Smooth muscle cell (in vitro differentiated cells): ENCODE measurements around the gene ASTN2. TPM values are rescaled to one million over a fixed set of nuclear protein-coding genes. Genes with fewer than 3 reads are reported as not detected.

Source experiments
- DNase-seq: peaks from one replicate; lab custom pipeline; 2025; ENCODE audit not compliant: unreplicated experiment; lab: John Stamatoyannopoulos, UW
- H2AFZ ChIP-seq: fragments of 200-600 bp; sonication (generic); 2 replicates; pipeline ENCODE4 v1.6.0; 2016; ENCODE audit warnings: antibody characterized with exemption, low read depth, mild to moderate bottlenecking
- H3F3A ChIP-seq: fragments of 200-600 bp; sonication (generic); 2 replicates; pipeline ENCODE4 v1.6.0; 2017; ENCODE audit warnings: antibody characterized with exemption, low read depth
- H3K27ac ChIP-seq: fragments of 200-600 bp; sonication (generic); 2 replicates; pipeline ENCODE4 v1.5.1; 2016; ENCODE audit warnings: low read depth, mild to moderate bottlenecking
- H3K27me3 ChIP-seq: fragments of 200-600 bp; sonication (generic); 2 replicates; pipeline ENCODE4 v1.6.1; 2016; ENCODE audit warnings: low read depth, mild to moderate bottlenecking
- H3K36me3 ChIP-seq: fragments of 200-600 bp; sonication (generic); 2 replicates; pipeline ENCODE4 v1.5.1; 2016; ENCODE audit warnings: low read depth
- H3K4me1 ChIP-seq: fragments of 200-600 bp; sonication (generic); 2 replicates; pipeline ENCODE4 v1.5.1; 2016; ENCODE audit warnings: low read depth
- H3K4me2 ChIP-seq: fragments of 200-600 bp; sonication (generic); 2 replicates; pipeline ENCODE4 v1.6.0; 2016; ENCODE audit warnings: mild to moderate bottlenecking
- H3K4me3 ChIP-seq: fragments of 200-600 bp; sonication (generic); 2 replicates; pipeline ENCODE4 v1.5.1; 2016; ENCODE audit warnings: mild to moderate bottlenecking
- H3K79me2 ChIP-seq: fragments of 200-600 bp; sonication (generic); 2 replicates; pipeline ENCODE4 v1.6.0; 2016; ENCODE audit warnings: low read depth, mild to moderate bottlenecking
- H3K9ac ChIP-seq: fragments of 200-600 bp; sonication (generic); 2 replicates; pipeline ENCODE4 v1.6.0; 2016; ENCODE audit warnings: low read depth
- H3K9me3 ChIP-seq: fragments of 200-600 bp; sonication (generic); replicated peaks from 2 replicates; pipeline ENCODE4 v1.5.1; 2016; ENCODE audit warnings: low read depth
- H4K20me1 ChIP-seq: fragments of 200-600 bp; sonication (generic); 2 replicates; pipeline ENCODE4 v1.6.0; 2016; ENCODE audit warnings: low read depth
- CTCF ChIP-seq: fragments of 200-600 bp; sonication (generic); IDR thresholded peaks from 2 replicates; pipeline ENCODE4 v1.5.1; 2017; ENCODE audit warnings: borderline replicate concordance, mild to moderate bottlenecking, antibody characterized with exemption; ENCODE audit not compliant: insufficient read depth, poor library complexity, severe bottlenecking
- WGBS: methylation state at CpG from one replicate; pipeline ENCODE4 v1.1.7; 2016; ENCODE audit warnings: low lambda C conversion rate; 5-methylcytosine and 5-hydroxymethylcytosine counted together
- polyA plus RNA-seq: library from polyadenylated mRNA; unstranded; fragments of >200 nt; fragmentation: Nextera tagmentation; extraction: Ambion mirVana; gene quantifications from 2 replicates; pipeline ENCODE4 v1.2.1, GENCODE V29; 2016
- total RNA-seq: library from RNA; depleted of rRNA; stranded (reverse); fragments of >200 nt; gene quantifications from 2 replicates; pipeline ENCODE4 v1.2.3, GENCODE V29; 2014

ASTN2 gene
- total and polyA plus RNA-seq, 2 experiments from 2014 or later = 6.5 to 6.7 TPM

- Histone ChIP-seq H3K27me3 (no peaks in the 10 kb centered on the region), H3K4me1 (no peaks in the 10 kb centered on the region), H3K4me2 (no peak overlapping the region), H3K27ac (no peak overlapping the region), H3K4me3 (no peak overlapping the region), H2AFZ (no peak overlapping the region), H4K20me1 (no peaks in the 10 kb centered on the region), H3K9ac (no peak overlapping the region), H3F3A (no peaks in the 10 kb centered on the region), H3K36me3 (no peaks in the 10 kb centered on the region), H3K79me2 (no peaks in the 10 kb centered on the region), H3K9me3 (no peaks in the 10 kb centered on the region)
- no peak for DNase-seq
- WGBS = 76% methylated on average over 5 of the region's 5 CpGs
- TF ChIP-seq CTCF = no peak
Measured at GRCh38 chr9:116760636-116761035, 654.2 kb downstream of the ASTN2 start.

- no peaks in the 10 kb centered on the region for H3K36me3 ChIP-seq
- TF ChIP-seq CTCF = no peak
- no peak overlapping the region for H2AFZ ChIP-seq
- H3K79me2 ChIP-seq = no peaks in the 10 kb centered on the region
- no peak overlapping the region for H3K4me2 ChIP-seq
- H4K20me1 ChIP-seq = no peaks in the 10 kb centered on the region
- H3F3A ChIP-seq = no peaks in the 10 kb centered on the region
- H3K27me3 ChIP-seq = no peaks in the 10 kb centered on the region
- H3K27ac ChIP-seq = no peak overlapping the region
- no peak for DNase-seq
- H3K9me3 ChIP-seq = no peaks in the 10 kb centered on the region
- no peak overlapping the region for H3K4me3 ChIP-seq
- no peaks in the 10 kb centered on the region for H3K4me1 ChIP-seq
- no peak overlapping the region for H3K9ac ChIP-seq
- 87% methylated on average over 7 of the region's 7 CpGs for WGBS
Measured at GRCh38 chr9:116757030-116757429, 657.8 kb downstream of the ASTN2 start.

GRCh38 chr9:116753389-116753788 lies 661.5 kb downstream of the ASTN2 start:
- Histone ChIP-seq H3K36me3 (no peaks in the 10 kb centered on the region), H3K79me2 (no peaks in the 10 kb centered on the region), H3K9me3 (no peaks in the 10 kb centered on the region), H3K9ac (no peak overlapping the region), H3K27ac (no peak overlapping the region), H2AFZ (no peak overlapping the region), H4K20me1 (no peaks in the 10 kb centered on the region), H3K4me1 (no peaks in the 10 kb centered on the region), H3K4me2 (no peak overlapping the region), H3K4me3 (no peak overlapping the region), H3F3A (no peaks in the 10 kb centered on the region), H3K27me3 (no peaks in the 10 kb centered on the region)
- no peak for TF ChIP-seq CTCF
- WGBS = 80% methylated on average over 1 of the region's 1 CpG
- DNase-seq = no peak

GRCh38 chr9:116750510-116750909 lies 664.3 kb downstream of the ASTN2 start:
- 98% methylated on average over 2 of the region's 2 CpGs for WGBS
- Histone ChIP-seq H3F3A (no peaks in the 10 kb centered on the region), H3K27ac (no peak overlapping the region), H3K4me1 (no peaks in the 10 kb centered on the region), H3K9me3 (no peaks in the 10 kb centered on the region), H3K36me3 (no peaks in the 10 kb centered on the region), H2AFZ (no peak overlapping the region), H3K4me3 (no peak overlapping the region), H3K27me3 (no peaks in the 10 kb centered on the region), H3K9ac (no peak overlapping the region), H3K4me2 (no peak overlapping the region), H4K20me1 (no peaks in the 10 kb centered on the region), H3K79me2 (no peaks in the 10 kb centered on the region)
- no peak for DNase-seq
- TF ChIP-seq CTCF = no peak
